VCaP (cell line): ENCODE measurements around the gene PDE9A.
"Not testable (repeated sequence)": the region's sequence is repeated elsewhere in the genome, so short reads cannot be mapped to it uniquely, and the experiment has no call there.

Experiments
- H3K27ac ChIP-seq: fragments of 450-650 bp; 2 replicates; pipeline ENCODE4 v1.5.1; 2017
- TF ChIP-seq, protein P1 (sequence below): fragments of 450-650 bp; conservative IDR thresholded peaks from 2 replicates; pipeline ENCODE4 v1.5.1; 2017; ENCODE audit warnings: mild to moderate bottlenecking, moderate library complexity

PDE9A gene

DNA sequence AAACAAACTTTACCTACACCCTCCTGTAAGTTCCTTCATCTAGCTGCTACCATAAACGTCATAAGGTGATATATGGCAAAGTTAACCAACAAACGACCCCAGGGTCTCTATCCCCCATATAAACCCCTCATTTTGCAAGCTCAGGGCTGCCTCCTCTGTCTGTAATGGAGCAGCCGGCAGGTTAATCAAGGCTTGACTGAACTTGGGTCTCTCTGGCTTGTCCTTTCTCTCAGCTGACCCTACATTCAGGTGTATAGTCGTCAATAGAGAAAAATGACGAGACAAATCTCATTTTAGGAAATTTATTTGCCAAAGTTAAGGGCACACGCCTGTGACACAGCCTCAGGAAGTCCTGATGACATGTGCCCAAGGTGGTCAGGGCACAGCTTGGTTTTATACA, 158.5 kb downstream of the PDE9A start:
- no peak overlapping the region for H3K27ac ChIP-seq
- TF ChIP-seq, protein P1, sequence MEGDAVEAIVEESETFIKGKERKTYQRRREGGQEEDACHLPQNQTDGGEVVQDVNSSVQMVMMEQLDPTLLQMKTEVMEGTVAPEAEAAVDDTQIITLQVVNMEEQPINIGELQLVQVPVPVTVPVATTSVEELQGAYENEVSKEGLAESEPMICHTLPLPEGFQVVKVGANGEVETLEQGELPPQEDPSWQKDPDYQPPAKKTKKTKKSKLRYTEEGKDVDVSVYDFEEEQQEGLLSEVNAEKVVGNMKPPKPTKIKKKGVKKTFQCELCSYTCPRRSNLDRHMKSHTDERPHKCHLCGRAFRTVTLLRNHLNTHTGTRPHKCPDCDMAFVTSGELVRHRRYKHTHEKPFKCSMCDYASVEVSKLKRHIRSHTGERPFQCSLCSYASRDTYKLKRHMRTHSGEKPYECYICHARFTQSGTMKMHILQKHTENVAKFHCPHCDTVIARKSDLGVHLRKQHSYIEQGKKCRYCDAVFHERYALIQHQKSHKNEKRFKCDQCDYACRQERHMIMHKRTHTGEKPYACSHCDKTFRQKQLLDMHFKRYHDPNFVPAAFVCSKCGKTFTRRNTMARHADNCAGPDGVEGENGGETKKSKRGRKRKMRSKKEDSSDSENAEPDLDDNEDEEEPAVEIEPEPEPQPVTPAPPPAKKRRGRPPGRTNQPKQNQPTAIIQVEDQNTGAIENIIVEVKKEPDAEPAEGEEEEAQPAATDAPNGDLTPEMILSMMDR, result no peak

DNA sequence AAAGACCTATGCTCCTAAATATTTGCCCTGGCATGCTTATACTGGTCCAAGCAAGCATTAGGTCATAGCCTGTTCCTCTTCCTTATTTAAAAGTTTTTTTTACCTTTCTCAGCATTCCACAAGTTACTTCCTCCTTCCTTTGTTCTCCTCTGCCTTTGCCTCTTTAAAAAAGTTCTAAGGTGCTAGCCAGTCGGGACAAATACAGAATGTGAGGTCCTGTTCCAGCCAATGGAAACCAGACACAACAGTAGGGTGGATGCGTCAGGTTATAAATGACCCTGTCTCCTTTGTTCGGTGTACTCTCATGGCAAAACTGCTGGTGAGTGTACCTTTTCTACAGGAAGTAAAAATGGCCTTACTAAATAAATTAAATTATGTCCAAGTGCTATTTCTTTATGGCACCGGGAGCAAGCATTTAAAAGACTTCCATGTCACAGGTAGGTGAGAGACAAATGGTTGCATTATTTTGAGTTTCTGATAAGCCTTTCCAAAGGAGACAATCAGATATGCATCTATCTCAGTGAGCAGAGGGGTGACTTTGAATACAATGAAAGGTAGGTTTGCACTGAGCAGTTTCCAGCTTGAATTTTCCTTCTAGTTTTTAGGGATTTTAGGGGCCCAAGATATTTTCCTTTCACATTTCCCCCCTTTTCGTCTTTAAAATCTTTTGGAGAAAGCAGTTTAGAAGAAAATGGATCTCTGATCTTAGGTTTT, 159.3 kb downstream of the PDE9A start:
- not testable (repeated sequence) for H3K27ac ChIP-seq

DNA sequence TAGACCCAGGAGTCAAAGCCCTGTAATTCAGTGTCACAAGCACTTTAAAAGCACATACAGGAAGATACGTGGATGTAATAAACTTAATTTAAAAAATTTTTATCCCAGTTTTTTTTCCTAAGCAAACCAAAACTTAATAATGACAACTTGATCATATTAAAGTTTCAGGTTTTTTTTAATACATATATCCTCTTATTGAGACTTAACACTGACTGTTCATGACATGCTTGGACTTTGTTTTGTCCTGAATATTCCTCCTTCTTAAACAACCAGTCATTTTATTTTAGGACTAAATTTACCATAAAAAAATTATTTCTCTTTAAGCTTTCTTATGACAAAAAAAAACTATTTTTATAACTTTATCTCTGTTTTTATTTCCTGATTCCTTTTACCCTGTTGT, 161.8 kb downstream of the PDE9A start:
- TF ChIP-seq, protein P1, result no peak
- H3K27ac ChIP-seq, result no peak overlapping the region

- TF ChIP-seq, protein P1, result peak; percentile 100
- no peak overlapping the region for H3K27ac ChIP-seq
These were observed 164.9 kb downstream of the PDE9A start for GRCh38 chr21:42818328-42818749.

GRCh38 chr21:42819861-42820615, 166.6 kb downstream of the PDE9A start:
- H3K27ac ChIP-seq, result no peak overlapping the region
- TF ChIP-seq, protein P1, result no peak

- TF ChIP-seq, protein P1, result 0 out of 2 replicates have a peak, but pooled peaks have one; percentile 8
- H3K27ac ChIP-seq, result no peak overlapping the region
These were observed 167.4 kb downstream of the PDE9A start for GRCh38 chr21:42820616-42821465.
